NCI-H446 treated with DMSO at 0.1 percent for 48 hours (cell line): ENCODE data around the gene FAM83F.
"Not testable (repeated sequence)": the region's sequence is repeated elsewhere in the genome, so short reads cannot be mapped to it uniquely, and the experiment has no call there.

ENCODE experiments used
- DNase-seq: peaks from one replicate; lab custom pipeline; 2025; lab: John Stamatoyannopoulos, UW

Gene FAM83F

DNA sequence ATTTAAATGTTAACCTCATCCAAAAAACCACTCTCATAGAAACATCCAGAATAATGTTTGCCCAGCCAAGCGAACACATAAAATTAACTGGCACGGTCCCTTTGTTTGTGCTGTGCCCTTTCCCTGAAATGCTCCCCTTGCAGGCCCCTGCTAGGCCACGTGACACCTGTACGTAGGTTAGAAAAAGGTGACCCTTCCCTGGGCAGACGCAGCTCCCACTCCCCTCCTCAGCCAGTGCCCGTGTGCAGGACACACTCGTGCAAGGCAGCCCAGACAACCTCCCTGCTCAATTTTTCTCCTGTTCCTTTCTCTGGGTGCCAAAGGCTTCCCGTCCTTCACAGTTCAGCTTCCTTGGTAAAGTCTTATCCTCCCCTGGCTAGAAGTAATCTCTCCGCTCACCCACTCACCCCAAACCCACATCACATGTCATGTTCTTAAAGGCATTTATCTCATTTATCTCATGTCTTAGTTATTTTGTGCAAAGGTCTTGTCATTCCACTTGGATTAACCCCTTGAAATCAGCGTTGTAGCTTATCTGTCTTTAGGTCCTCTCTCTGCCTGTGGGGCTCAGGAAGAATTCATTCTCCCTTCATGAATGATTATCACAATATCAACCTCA, 20.7 kb downstream of the FAM83F start:
- DNase-seq = no peak

DNA sequence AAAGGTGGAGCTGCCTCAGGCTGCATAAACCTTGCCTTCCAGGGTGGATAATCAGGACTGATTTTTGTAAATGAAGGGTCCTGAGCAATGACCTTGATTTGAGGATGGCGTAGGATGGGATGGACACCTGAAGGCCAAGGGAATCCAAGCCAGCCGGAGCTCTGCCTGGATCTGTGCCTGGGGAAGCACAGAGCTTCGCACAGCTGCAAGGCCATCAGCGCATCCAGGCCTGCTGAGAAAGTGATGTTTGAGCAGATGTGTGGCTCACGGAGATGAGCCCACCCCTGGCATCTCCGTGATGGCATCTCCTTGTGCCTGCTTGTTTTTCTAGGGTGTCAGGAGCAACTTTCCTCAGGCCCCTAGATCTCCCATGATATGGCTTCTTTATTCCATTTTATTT, 23.3 kb downstream of the FAM83F start:
- DNase-seq = no peak

- DNase-seq = no peak
These were observed 24.3 kb downstream of the FAM83F start for GRCh38 chr22:40019100-40019499.

DNA sequence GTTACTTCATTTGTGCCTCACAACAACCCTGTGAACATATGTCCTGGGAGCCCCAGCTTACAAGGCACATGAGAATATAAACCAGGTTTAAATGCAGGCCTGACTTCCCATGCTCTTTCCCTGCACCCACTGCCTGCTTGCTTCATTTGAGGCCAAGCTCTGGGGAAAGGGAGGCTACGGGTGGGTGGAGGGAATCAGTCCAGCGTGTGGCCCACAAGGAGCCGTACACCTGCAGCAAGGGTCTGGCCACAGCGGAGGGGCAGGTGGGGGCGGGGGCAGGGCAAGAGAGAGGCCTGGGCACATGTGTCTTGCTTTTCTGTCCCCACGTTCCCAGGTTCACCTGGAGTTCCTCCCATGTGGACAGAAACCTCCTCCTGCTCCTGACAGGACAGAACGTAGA, 26.2 kb downstream of the FAM83F start:
- no peak for DNase-seq

GRCh38 chr22:40021401-40022000, 26.7 kb downstream of the FAM83F start:
- no peak for DNase-seq

GRCh38 chr22:40022536-40023240, 27.9 kb downstream of the FAM83F start:
- peak; percentile 29 for DNase-seq

DNA sequence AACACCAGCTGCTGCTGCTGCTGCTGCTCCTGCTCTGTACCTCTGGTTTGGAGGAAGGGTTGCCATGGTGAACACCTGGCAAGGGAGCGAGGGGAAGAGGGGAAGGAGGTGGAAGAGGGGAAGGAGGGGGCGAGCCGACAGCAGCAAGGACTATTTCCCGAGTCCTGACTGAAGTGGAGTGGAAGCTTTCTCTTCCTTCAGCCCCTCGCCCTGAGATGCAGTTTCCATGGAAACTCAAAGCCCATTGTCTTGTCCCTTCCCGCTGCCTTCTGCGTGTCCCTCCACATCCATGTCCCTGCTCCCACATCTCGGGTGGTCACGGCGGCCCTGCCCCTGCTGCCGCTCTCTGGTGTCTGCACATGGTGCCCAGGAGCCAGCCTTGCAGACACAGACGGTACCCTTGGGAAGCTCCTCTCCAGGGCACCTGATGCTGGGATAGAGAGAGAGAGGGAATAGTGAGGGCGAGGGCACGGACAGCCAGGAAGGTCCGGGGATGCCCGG, 28.6 kb downstream of the FAM83F start:
- DNase-seq = no peak

DNA sequence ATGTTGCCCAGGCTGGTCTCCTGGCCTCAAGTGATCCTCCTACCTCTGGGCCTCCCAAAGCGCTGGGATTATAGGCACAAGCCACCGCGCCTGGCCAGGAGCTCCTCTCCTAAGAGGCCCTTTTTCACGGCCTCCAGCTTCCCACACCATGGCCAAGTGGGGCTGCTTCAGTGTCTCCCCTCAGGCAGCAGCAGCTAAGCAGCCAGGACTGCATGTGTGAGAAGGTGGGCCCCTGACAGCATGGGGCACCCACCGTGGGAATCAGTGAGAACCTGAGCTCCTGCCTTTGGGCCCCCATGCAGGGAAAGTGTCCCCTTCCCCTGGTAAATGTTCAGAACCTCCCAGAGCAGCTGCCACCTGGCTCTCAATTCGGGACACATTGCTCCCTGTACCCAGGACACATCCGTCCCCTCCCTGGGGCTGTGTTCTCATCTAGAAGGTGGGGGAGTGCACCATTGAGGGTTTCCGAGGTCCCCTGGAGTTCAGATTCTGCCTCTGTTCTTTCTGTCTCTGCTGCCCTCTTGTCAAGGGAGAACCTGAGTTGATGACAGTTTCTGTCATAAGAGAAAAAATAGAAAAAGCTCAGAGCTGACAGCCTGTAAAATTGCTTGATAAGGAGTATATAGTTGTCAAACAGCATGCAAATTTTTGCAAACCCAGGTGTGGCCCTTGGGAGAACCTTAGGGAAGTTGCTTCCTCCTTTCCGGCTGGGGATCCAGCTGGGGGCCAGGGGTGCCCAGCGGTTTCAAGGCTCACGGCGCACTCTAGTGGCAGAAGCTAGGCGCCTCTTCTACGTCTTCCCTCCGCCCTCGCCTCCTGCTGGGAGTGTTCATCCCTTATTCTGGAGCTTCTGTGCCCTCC, 29.7 kb downstream of the FAM83F start:
- DNase-seq = peak; percentile 28

GRCh38 chr22:40025062-40025379, 30.3 kb downstream of the FAM83F start:
- not testable (repeated sequence) for DNase-seq

GRCh38 chr22:40025856-40026255, 31.1 kb downstream of the FAM83F start:
- DNase-seq = no peak

DNA sequence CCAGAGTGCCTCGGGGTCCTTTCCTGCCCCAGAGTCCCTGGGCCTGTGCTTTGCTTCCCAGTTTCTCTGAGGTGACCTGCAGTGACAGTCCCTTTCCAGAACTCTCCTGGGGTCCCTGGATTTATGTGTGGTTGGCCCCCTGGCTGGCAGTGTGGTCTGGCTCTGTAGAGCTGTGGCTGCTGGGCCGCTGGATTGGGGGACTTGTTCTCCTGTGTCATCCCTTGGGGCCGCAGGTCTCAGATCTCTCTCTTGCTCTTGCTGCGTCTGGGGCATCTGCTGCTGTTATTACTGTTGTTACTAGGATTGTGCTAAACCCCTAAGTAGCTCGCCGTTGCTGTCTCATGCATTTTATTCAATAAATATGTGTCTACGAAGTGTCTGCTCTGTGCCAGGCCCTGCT, 31.9 kb downstream of the FAM83F start:
- DNase-seq = no peak

GRCh38 chr22:40027191-40028097, 32.7 kb downstream of the FAM83F start:
- no peak for DNase-seq

DNA sequence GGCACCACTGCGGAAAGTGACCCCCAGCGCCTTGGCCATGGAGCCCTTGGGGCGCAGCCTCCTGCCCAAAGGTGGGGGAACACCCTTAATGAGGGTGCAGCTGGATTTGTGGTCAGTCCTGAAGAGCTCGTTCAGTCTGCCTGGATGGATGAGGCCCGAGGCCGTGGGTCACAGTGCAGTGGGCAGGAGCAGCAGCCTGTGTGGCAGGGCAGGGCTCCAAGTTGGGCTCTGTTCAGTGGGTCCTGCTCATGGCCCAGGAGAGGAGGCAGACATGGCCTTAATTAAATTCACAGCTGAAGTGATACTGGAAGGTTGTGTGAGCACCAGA, 33.3 kb downstream of the FAM83F start:
- DNase-seq = no peak

GRCh38 chr22:40029189-40029890, 34.6 kb downstream of the FAM83F start:
- DNase-seq = no peak

GRCh38 chr22:40030026-40030757, 35.4 kb downstream of the FAM83F start:
- DNase-seq = no peak

GRCh38 chr22:40030758-40031095, 36.0 kb downstream of the FAM83F start:
- DNase-seq = no peak

DNA sequence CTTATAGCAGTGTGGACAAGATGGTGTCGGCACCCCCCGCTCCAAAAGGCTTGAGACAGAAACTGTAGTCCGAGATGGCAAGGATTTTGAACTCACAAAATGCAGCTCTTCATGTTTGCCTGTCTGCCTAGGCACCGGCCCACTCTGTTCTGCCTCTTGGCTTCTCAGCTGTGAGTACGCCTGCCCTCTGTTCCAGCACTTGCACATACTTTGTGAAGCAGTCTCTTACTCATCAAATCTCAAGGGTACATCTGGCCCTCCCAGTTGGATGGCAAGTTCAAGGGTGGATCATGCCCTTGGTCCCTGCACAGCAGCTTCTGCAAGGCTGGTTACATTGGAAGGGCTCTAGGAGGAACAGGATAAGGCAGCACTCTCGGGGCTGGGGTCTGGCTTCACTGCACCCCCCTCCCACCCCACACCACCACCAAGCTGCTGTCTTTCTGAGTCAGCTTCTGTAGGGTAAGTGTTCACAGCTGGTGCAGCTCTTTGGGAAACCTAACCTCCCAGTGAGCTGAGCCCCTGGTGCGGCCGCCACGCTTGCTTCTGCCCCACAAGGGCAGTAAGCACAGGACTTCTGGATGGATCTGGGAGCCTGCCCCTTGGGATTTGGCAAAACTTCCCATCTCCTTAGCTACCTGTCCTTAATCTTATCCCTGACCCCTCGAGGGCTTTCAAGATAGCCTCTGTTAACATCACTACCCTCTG, 37.2 kb downstream of the FAM83F start:
- no peak for DNase-seq

GRCh38 chr22:40033586-40034380, 39.0 kb downstream of the FAM83F start:
- no peak for DNase-seq

DNA sequence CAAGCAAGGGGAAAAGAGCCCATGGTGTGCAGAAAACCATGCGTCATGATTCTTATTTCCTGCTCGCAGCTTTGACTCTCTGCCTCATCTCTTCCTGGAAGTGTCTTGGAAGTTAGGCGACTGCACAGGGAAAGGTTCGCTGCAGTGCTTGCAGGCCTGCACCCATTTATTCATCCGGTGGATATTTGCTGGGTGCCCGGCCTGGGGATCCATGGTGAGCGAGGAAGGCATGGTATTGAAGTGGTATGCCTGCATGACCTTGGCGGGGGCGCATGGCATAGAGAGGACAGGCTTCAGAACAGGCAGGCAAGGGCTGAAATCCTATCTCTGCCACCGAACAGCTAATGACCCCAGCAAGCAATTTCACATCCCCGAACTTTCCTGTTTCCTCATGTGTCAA, 40.6 kb downstream of the FAM83F start:
- DNase-seq = no peak
